GM18517 (cell line): ENCODE data around the gene LIN7A.

Experiments used
- ATAC-seq: cut with Tn5 transposase; IDR thresholded peaks from one replicate; pipeline ENCODE4 v1.9.1; 2021; ENCODE audit warnings: mild to moderate bottlenecking, moderate library complexity; ENCODE audit not compliant: unreplicated experiment

Gene LIN7A

GRCh38 chr12:80937391-80938238 lies at the start of gene LIN7A:
Gene LIN7A, minus strand, starts transcription at chr12:80937934. Its CDS starts 212 bp downstream, at chr12:80937722.
- peak; percentile 16 for ATAC-seq

GRCh38 chr12:80986224-80986623 lies 48.5 kb upstream of the LIN7A start:
- ATAC-seq, result no peak

- no peak for ATAC-seq
Observed at GRCh38 chr12:80979816-80980215, 42.1 kb upstream of the LIN7A start.

- no peak for ATAC-seq
Observed at GRCh38 chr12:80979251-80979650, 41.5 kb upstream of the LIN7A start.

GRCh38 chr12:80977346-80977745 lies 39.6 kb upstream of the LIN7A start:
- no peak for ATAC-seq

GRCh38 chr12:80968326-80968725 lies 30.6 kb upstream of the LIN7A start:
- ATAC-seq, result no peak

GRCh38 chr12:80967565-80967964 lies 29.8 kb upstream of the LIN7A start:
- ATAC-seq, result no peak

- no peak for ATAC-seq
Observed at GRCh38 chr12:80966001-80966400, 28.3 kb upstream of the LIN7A start.

- ATAC-seq, result no peak
Observed at GRCh38 chr12:80958162-80958561, 20.4 kb upstream of the LIN7A start.

GRCh38 chr12:80954857-80955520 lies 17.3 kb upstream of the LIN7A start:
- no peak for ATAC-seq

GRCh38 chr12:80952443-80952842 lies 14.7 kb upstream of the LIN7A start:
- ATAC-seq, result no peak

- ATAC-seq, result no peak
Observed at GRCh38 chr12:80946591-80946990, 8.9 kb upstream of the LIN7A start.

GRCh38 chr12:80943338-80943737 lies 5.6 kb upstream of the LIN7A start:
- ATAC-seq, result no peak

- ATAC-seq, result no peak
Observed at GRCh38 chr12:80941916-80942315, 4.2 kb upstream of the LIN7A start.

- ATAC-seq, result peak; percentile 42
Observed at GRCh38 chr12:80939231-80939950, 1.7 kb upstream of the LIN7A start.

GRCh38 chr12:80938397-80938796 lies 663 bp upstream of the LIN7A start:
- ATAC-seq, result no peak

GRCh38 chr12:80936642-80937390 lies 918 bp downstream of the LIN7A start:
- ATAC-seq, result peak; percentile 51

GRCh38 chr12:80936353-80936641 lies 1.4 kb downstream of the LIN7A start:
- no peak for ATAC-seq

- no peak for ATAC-seq
Observed at GRCh38 chr12:80935111-80935510, 2.6 kb downstream of the LIN7A start.

GRCh38 chr12:80925983-80926382 lies 11.8 kb downstream of the LIN7A start:
- no peak for ATAC-seq

GRCh38 chr12:80925237-80925636 lies 12.5 kb downstream of the LIN7A start:
- no peak for ATAC-seq
